Parathyroid adenoma (tissue), 2 donors: ENCODE measurements around the gene LRP8.

Source experiments
- H2AFZ ChIP-seq: fragments of 300-600 bp; sonication (generic); one replicate; pipeline ENCODE4 v1.7.0; 2017; ENCODE audit warnings: antibody characterized with exemption, mild to moderate bottlenecking
- H3K27ac ChIP-seq: fragments of 300-600 bp; sonication (generic); one replicate; pipeline ENCODE4 v1.7.0; 2017
- H3K27me3 ChIP-seq: fragments of 300-600 bp; sonication (generic); one replicate; pipeline ENCODE4 v1.7.0; 2017; ENCODE audit warnings: low read length; ENCODE audit not compliant: control insufficient read depth, insufficient read depth
- H3K36me3 ChIP-seq: fragments of 300-600 bp; sonication (generic); one replicate; pipeline ENCODE4 v1.7.0; 2017; ENCODE audit warnings: low read length; ENCODE audit not compliant: control insufficient read depth, insufficient read depth
- H3K4me1 ChIP-seq: fragments of 300-600 bp; sonication (generic); one replicate; pipeline ENCODE4 v1.7.0; 2017; ENCODE audit warnings: control low read depth
- H3K4me2 ChIP-seq: fragments of 300-600 bp; sonication (generic); one replicate; pipeline ENCODE4 v1.7.0; 2017; ENCODE audit warnings: low read length
- H3K4me3 ChIP-seq: fragments of 300-600 bp; sonication (generic); one replicate; pipeline ENCODE4 v1.7.0; 2017; ENCODE audit warnings: low read depth, low read length
- H3K79me2 ChIP-seq: fragments of 300-600 bp; sonication (generic); one replicate; pipeline ENCODE4 v1.7.0; 2017; ENCODE audit warnings: control low read depth
- H3K9ac ChIP-seq: fragments of 300-600 bp; sonication (generic); one replicate; pipeline ENCODE4 v1.7.0; 2017; ENCODE audit warnings: mild to moderate bottlenecking
- H3K9me3 ChIP-seq: fragments of 300-600 bp; sonication (generic); one replicate; pipeline ENCODE4 v1.7.0; 2017; ENCODE audit warnings: low read length; ENCODE audit not compliant: control insufficient read depth
- TF ChIP-seq, protein P1 (sequence below): fragments of 300-600 bp; sonication (generic); IDR thresholded peaks from one replicate; pipeline ENCODE4 v1.7.0; 2017; ENCODE audit warnings: antibody characterized with exemption, mild to moderate bottlenecking
- donor health status: primary hyperparathyroidism.

LRP8 gene

DNA sequence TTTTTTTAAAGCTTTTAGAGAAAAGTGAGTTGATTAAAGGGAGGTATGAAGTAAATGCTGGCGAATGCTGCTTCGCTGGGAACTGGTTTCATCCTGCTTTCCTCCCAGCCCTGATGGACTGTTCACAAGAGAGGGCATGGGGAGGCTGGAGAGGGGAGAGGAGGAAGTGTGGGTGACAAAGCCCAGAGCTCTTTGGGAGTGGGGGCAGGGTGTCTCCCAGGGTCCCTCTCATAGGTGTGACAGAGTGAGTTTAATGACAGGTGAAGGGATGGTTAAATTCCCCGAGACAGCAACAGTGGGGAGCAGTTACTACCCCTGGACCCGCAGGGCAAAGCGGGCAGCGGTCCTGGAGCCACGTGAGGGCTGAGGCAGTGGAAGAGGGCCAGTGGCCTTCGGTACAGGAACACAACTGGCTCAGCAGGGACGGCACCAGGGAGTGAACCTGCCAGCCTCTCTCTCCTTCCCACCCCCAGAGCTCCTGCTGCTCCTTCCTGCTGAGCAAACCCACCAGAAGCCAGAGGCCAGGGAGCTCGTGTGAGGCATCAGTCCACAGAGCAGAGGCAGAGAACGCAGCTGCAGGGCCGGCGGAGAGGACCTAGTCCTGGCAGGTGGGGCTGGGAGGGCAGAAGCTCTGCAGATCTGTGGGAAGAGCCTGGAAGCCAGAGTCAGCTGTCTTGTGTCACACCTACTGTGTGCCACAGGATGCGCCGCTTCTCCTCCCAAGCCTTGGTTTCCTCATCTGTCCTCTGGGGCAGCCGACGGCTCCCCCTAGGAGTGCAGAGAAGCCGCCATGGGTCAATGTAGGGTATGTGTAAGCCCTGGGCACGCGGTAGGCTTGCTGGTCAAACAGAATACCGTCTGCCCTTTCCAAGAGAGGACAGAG lies 20.9 kb upstream of the LRP8 start:
- Histone ChIP-seq H3K4me1 (no peaks in the 10 kb centered on the region), H3K27me3 (no peaks in the 10 kb centered on the region), H3K9me3 (no peaks in the 10 kb centered on the region), H3K36me3 (no peaks in the 10 kb centered on the region), H3K27ac (no peak overlapping the region), H3K4me3 (no peak overlapping the region), H3K9ac (no peak overlapping the region), H3K79me2 (no peaks in the 10 kb centered on the region), H2AFZ (no peak overlapping the region), H3K4me2 (no peak overlapping the region)
- TF ChIP-seq, protein P1, sequence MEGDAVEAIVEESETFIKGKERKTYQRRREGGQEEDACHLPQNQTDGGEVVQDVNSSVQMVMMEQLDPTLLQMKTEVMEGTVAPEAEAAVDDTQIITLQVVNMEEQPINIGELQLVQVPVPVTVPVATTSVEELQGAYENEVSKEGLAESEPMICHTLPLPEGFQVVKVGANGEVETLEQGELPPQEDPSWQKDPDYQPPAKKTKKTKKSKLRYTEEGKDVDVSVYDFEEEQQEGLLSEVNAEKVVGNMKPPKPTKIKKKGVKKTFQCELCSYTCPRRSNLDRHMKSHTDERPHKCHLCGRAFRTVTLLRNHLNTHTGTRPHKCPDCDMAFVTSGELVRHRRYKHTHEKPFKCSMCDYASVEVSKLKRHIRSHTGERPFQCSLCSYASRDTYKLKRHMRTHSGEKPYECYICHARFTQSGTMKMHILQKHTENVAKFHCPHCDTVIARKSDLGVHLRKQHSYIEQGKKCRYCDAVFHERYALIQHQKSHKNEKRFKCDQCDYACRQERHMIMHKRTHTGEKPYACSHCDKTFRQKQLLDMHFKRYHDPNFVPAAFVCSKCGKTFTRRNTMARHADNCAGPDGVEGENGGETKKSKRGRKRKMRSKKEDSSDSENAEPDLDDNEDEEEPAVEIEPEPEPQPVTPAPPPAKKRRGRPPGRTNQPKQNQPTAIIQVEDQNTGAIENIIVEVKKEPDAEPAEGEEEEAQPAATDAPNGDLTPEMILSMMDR: no peak

DNA sequence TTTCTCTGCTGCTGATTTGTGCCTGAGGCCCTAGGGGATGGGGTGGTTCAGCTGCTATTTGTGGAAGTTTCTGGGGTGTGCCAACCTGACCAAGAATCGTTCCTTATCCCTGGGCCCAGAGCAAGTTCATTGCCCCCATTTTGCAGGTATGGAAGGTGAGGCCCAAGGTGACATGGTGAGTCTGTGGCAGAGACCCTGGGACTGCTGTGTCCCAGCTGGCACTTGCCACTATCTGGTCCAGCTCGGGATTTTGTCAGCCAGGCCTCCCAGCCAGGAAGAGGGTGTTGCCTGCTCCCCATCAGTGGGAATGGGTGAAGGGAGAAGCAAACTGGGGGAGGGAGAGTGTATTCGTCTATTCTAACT lies 18.9 kb upstream of the LRP8 start:
- no peaks in the 10 kb centered on the region for H3K36me3 ChIP-seq
- H2AFZ ChIP-seq: no peak overlapping the region
- TF ChIP-seq, protein P1: no peak
- H3K27me3 ChIP-seq: no peaks in the 10 kb centered on the region
- no peak overlapping the region for H3K4me2 ChIP-seq
- no peaks in the 10 kb centered on the region for H3K4me1 ChIP-seq
- no peak overlapping the region for H3K4me3 ChIP-seq
- H3K27ac ChIP-seq: no peak overlapping the region
- no peaks in the 10 kb centered on the region for H3K79me2 ChIP-seq
- H3K9me3 ChIP-seq: no peaks in the 10 kb centered on the region
- no peak overlapping the region for H3K9ac ChIP-seq

DNA sequence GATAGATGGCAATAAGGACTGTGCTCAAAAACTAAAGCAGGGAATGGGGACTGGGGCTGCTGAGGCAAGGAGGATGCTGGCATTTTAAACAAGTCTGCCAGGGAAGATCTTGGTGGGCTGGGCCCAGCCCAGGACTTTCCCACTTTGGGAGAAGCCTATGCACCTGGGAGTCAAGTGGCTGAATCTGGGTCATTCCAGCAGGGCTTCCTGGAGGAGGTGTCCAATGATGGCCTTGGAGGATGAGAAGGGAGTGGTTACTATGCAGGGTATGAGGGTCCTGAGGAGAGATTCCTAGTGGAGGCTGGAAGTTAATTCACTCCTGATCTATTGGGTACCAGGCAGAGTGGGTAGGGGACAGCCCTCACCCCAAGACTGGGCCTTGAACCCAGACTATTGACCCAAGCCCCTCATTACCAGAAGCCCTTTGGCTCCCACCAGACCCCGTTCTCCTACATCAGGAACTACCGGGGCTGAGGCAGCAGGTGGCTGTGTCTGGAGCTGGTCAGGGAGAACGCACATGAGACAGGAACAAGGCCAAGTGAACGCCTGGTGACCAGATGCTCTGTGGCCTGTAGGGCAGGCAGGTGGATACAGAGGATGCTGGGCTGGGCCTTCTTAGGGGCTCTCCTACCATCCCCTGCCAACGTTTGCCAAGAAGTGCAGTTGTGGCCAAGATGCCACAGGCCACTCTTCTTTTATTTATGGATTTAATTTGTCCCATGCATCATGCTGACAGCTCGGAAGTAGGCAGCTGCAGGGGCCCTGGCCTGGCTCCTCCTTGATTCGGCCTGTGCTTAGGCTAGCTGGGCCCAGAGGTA lies 18.3 kb upstream of the LRP8 start:
- no peak overlapping the region for H3K4me2 ChIP-seq
- TF ChIP-seq, protein P1: no peak
- no peaks in the 10 kb centered on the region for H3K4me1 ChIP-seq
- no peaks in the 10 kb centered on the region for H3K9me3 ChIP-seq
- H3K36me3 ChIP-seq: no peaks in the 10 kb centered on the region
- no peak overlapping the region for H3K9ac ChIP-seq
- no peaks in the 10 kb centered on the region for H3K79me2 ChIP-seq
- H3K4me3 ChIP-seq: no peak overlapping the region
- H2AFZ ChIP-seq: no peak overlapping the region
- no peak overlapping the region for H3K27ac ChIP-seq
- no peaks in the 10 kb centered on the region for H3K27me3 ChIP-seq

DNA sequence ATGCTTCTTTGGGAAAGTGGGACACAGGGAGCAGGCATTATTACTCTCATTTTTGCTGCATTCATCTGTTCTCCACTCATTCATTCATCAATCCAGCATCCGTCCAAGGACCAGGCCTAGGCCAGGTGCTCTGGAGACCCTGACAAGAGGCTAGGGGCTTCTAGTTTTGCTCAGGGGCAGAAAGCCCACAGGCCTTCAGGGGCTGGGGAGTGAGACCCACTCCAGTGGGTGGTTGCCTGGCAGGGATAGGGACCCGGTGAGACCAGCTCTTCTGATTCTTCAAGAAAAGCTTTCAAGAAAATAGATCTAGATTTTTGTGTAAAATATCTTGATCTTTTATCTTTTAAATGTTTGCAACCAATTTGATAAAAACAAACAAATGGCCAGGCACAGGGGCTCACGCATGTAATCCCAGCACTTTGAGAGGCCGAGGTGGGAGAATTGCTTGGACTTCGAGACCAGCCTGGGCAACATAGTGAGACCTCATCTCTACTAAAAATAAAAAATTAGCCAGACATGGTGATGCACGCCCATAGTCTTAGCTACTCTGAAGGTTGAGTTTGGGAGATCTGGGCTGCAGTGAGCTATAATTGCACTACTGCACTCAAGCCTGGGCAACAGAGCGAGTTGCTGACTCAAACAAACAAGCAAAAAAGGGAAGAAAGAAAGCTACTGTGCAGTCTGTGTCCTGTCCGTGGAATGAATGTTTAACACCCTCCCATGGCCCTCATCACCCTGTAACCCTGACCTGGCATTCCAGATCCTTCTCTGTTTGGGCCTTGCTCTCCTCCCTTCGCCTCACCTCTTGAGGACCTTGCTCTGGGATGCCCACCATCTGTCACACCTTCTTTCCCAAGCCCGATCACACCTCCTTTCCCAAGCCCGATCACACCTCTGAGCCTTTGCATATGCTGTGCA lies 17.3 kb upstream of the LRP8 start:
- H3K9ac ChIP-seq: no peak overlapping the region
- H3K36me3 ChIP-seq: no peaks in the 10 kb centered on the region
- H3K4me2 ChIP-seq: no peak overlapping the region
- H2AFZ ChIP-seq: no peak overlapping the region
- no peaks in the 10 kb centered on the region for H3K4me1 ChIP-seq
- TF ChIP-seq, protein P1: no peak
- no peak overlapping the region for H3K27ac ChIP-seq
- H3K4me3 ChIP-seq: no peak overlapping the region
- H3K9me3 ChIP-seq: no peaks in the 10 kb centered on the region
- H3K79me2 ChIP-seq: no peaks in the 10 kb centered on the region
- no peaks in the 10 kb centered on the region for H3K27me3 ChIP-seq
